Type B pancreatic cell (in vitro differentiated cells): Measurements from ENCODE around the gene COX7B. TPM values are rescaled to one million over a fixed set of nuclear protein-coding genes. Genes with fewer than 3 reads are reported as not detected.

ENCODE experiments used
- DNase-seq: peaks from one replicate; pipeline ENCODE4 v3.0.0; 2021; ENCODE audit warnings: mixed read lengths; ENCODE audit not compliant: unreplicated experiment; ENCODE audit errors: extremely low spot score
- H3K27ac Mint-ChIP-seq: 2 replicates; pipeline ENCODE4 v1.8.0; 2021; ENCODE audit warnings: mild to moderate bottlenecking, mixed read lengths
- H3K27me3 Mint-ChIP-seq: 2 replicates; pipeline ENCODE4 v1.8.0; 2021; ENCODE audit warnings: mixed read lengths
- H3K36me3 Mint-ChIP-seq: 2 replicates; pipeline ENCODE4 v1.8.0; 2021; ENCODE audit warnings: mixed read lengths
- H3K4me1 Mint-ChIP-seq: one replicate; pipeline ENCODE4 v1.8.0; 2021; ENCODE audit warnings: mixed read lengths; ENCODE audit not compliant: unreplicated experiment
- H3K4me3 Mint-ChIP-seq: 2 replicates; pipeline ENCODE4 v1.8.0; 2021; ENCODE audit warnings: mild to moderate bottlenecking, mixed read lengths
- H3K9me3 Mint-ChIP-seq: 2 replicates; pipeline ENCODE4 v1.8.0; 2021; ENCODE audit warnings: mixed read lengths
- total RNA-seq: library from RNA; stranded (reverse); gene quantifications from 2 replicates; pipeline ENCODE4 v1.2.1, GENCODE V29; 2021; ENCODE audit warnings: low replicate concordance
- TF ChIP-seq, protein P1 (sequence below): fragments of 200-600 bp; sonication (generic); conservative IDR thresholded peaks from 2 replicates; pipeline ENCODE4 v1.5.0; 2021; ENCODE audit warnings: antibody characterized with exemption, mild to moderate bottlenecking

The COX7B gene
- total RNA-seq, 1 donor from 2014 or later = 245 TPM

GRCh38 chrX:77894921-77895886 is 4.1 kb upstream of the COX7B start, which contains the start of gene MAGT1:
TSS of gene MAGT1 (minus strand) at chrX:77895435. CDS start at chrX:77895410, 25 bp downstream.
- Mint-ChIP-seq H3K9me3 (no peaks in the 10 kb centered on the region), H3K27ac (peak within 1 kb of the TSS; percentile 98), H3K4me3 (peak within 1 kb of the TSS; percentile 91), H3K36me3 (no peaks in the 10 kb centered on the region), H3K27me3 (no peaks in the 10 kb centered on the region), H3K4me1 (no peaks in the 10 kb centered on the region)
- TF ChIP-seq, protein P1, sequence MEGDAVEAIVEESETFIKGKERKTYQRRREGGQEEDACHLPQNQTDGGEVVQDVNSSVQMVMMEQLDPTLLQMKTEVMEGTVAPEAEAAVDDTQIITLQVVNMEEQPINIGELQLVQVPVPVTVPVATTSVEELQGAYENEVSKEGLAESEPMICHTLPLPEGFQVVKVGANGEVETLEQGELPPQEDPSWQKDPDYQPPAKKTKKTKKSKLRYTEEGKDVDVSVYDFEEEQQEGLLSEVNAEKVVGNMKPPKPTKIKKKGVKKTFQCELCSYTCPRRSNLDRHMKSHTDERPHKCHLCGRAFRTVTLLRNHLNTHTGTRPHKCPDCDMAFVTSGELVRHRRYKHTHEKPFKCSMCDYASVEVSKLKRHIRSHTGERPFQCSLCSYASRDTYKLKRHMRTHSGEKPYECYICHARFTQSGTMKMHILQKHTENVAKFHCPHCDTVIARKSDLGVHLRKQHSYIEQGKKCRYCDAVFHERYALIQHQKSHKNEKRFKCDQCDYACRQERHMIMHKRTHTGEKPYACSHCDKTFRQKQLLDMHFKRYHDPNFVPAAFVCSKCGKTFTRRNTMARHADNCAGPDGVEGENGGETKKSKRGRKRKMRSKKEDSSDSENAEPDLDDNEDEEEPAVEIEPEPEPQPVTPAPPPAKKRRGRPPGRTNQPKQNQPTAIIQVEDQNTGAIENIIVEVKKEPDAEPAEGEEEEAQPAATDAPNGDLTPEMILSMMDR = no peak
- DNase-seq = peak; percentile 84

GRCh38 chrX:77900688-77901087 is 1.4 kb downstream of the COX7B start:
- H3K4me1 Mint-ChIP-seq = no peaks in the 10 kb centered on the region
- H3K9me3 Mint-ChIP-seq = no peaks in the 10 kb centered on the region
- no peak for DNase-seq
- TF ChIP-seq, protein P1 = no peak
- H3K36me3 Mint-ChIP-seq = peaks cover 12% of the 10 kb centered on the region
- H3K27ac Mint-ChIP-seq = peak overlapping the region; percentile 93
- peak overlapping the region; percentile 91 for H3K4me3 Mint-ChIP-seq
- no peaks in the 10 kb centered on the region for H3K27me3 Mint-ChIP-seq

- Mint-ChIP-seq H3K36me3 (peaks cover 12% of the 10 kb centered on the region), H3K27ac (peak overlapping the region; percentile 93), H3K4me3 (peak overlapping the region; percentile 91), H3K9me3 (no peaks in the 10 kb centered on the region), H3K4me1 (no peaks in the 10 kb centered on the region), H3K27me3 (no peaks in the 10 kb centered on the region)
- DNase-seq = no peak
- TF ChIP-seq, protein P1 = no peak
Measured at GRCh38 chrX:77901506-77901905, 2.2 kb downstream of the COX7B start.

DNA sequence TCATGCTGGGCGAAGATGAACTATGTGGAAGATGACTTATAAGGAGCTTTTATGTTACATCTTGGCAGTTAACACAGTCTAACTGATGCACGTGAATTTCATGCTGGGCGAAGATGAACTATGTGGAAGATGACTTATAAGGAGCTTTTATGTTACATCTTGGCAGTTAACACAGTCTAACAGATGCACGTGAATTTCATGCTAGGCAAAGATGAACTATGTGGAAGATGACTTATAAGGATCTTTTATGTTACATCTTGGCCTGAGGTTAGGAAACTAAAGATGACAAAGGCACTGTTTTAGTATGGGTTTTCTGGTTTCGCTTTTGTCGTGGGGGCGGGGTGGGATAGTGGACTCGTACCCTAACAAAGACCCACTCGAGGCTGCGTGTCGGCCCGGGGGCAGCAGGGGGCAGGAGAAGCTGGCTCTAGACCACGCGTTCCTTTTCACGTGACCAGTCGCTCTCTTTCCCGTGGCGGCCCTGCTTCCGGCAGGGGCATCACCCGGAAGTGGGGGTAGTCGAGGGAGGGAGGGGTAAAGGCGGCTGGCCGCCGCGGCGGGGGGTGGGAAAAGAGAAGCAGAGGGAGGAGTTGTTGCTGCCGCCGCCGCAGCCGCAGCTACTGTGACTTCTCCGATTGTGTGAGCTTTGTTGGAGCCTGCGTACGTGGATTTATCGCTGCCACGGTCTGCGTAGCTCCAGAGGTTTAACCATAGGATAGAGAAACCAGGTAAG is 11.0 kb downstream of the COX7B start, which contains the start of gene ATP7A:
ATP7A (plus strand) TSS at position 586 of the 733 bp plus-strand sequence. CDS start 60,949 bp downstream, outside the sequence.
- no peaks in the 10 kb centered on the region for H3K27me3 Mint-ChIP-seq
- H3K36me3 Mint-ChIP-seq = no peaks in the 10 kb centered on the region
- H3K9me3 Mint-ChIP-seq = no peaks in the 10 kb centered on the region
- peak within 1 kb of the TSS; percentile 85 for H3K27ac Mint-ChIP-seq
- H3K4me3 Mint-ChIP-seq = peak within 1 kb of the TSS; percentile 96
- H3K4me1 Mint-ChIP-seq = no peaks in the 10 kb centered on the region
- peak; percentile 84 for DNase-seq
- TF ChIP-seq, protein P1 = peak; percentile 62

DNA sequence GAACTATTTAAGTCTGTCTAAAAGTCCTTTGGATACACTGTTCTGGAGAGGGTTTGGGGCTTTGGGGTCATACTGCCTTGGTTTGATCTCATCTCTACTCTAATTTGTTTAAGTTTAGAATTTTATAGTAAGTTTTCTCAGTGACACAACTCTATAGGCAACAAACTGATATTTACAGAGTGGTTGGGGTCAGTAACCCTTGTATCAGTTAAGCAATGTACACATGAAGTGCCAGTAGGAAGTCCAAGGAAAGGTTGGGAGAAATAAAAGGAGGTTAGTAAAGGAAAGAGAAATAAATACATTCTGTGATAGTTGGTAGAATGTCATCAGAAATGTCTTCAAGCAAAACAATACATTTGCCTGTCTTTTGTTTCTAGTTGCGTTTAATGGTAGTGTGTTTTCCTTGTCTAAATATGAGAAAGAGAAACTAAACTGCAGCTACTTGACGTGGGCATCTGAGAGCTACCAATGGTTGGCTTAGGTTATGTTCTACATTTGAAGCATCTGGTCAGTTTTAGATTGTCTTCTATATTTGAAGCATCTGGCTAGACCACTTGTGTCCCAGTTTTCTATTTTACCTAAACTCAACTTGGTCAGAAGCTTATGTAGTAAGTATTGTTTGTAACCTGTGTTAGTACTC is 18.1 kb downstream of the COX7B start:
- Mint-ChIP-seq H3K9me3 (no peaks in the 10 kb centered on the region), H3K4me1 (no peaks in the 10 kb centered on the region), H3K27ac (no peak overlapping the region), H3K4me3 (no peak overlapping the region), H3K27me3 (no peaks in the 10 kb centered on the region), H3K36me3 (no peaks in the 10 kb centered on the region)
- no peak for DNase-seq
- TF ChIP-seq, protein P1 = no peak
